HUES48 (cell line): ENCODE data around the gene GAGE10.

Source experiments
- H3K27ac ChIP-seq: one replicate; pipeline ENCODE4 v1.7.0; 2013; ENCODE audit warnings: low read depth, low read length, inconsistent platforms
- H3K27me3 ChIP-seq: 2 replicates; pipeline ENCODE4 v1.6.1; 2013; ENCODE audit warnings: mild to moderate bottlenecking, low read length; ENCODE audit not compliant: control insufficient read depth, insufficient read depth
- H3K36me3 ChIP-seq: 2 replicates; pipeline ENCODE4 v1.6.1; 2013; ENCODE audit warnings: low read length; ENCODE audit not compliant: control insufficient read depth, insufficient read depth
- H3K4me1 ChIP-seq: 2 replicates; pipeline ENCODE4 v1.6.1; 2013; ENCODE audit warnings: mild to moderate bottlenecking, low read length; ENCODE audit not compliant: control insufficient read depth, insufficient read depth
- H3K4me3 ChIP-seq: 2 replicates; pipeline ENCODE4 v1.5.1; 2013; ENCODE audit warnings: mild to moderate bottlenecking, low read depth, low read length
- H3K9ac ChIP-seq: 2 replicates; pipeline ENCODE4 v1.6.1; 2013; ENCODE audit warnings: mild to moderate bottlenecking, low read depth, low read length, moderate library complexity
- H3K9me3 ChIP-seq: 2 replicates; pipeline ENCODE4 v1.6.1; 2013; ENCODE audit warnings: low read length; ENCODE audit not compliant: control insufficient read depth, insufficient read depth

The GAGE10 gene

GRCh38 chrX:49276671-49277534 is 26.5 kb upstream of the GAGE10 start:
- Histone ChIP-seq H3K27ac (no peak overlapping the region), H3K9ac (no peak overlapping the region), H3K36me3 (peaks cover 3% of the 10 kb centered on the region; the same call in 1 of the 2 replicates), H3K4me3 (no peak overlapping the region), H3K27me3 (no peaks in the 10 kb centered on the region), H3K9me3 (peaks cover 39% of the 10 kb centered on the region), H3K4me1 (no peaks in the 10 kb centered on the region)

GRCh38 chrX:49277535-49277830 is 26.0 kb upstream of the GAGE10 start:
- Histone ChIP-seq H3K9me3 (peaks cover 41% of the 10 kb centered on the region), H3K4me1 (no peaks in the 10 kb centered on the region), H3K36me3 (peaks cover 3% of the 10 kb centered on the region; the same call in 1 of the 2 replicates), H3K9ac (no peak overlapping the region), H3K4me3 (no peak overlapping the region), H3K27ac (no peak overlapping the region), H3K27me3 (no peaks in the 10 kb centered on the region)

- no peaks in the 10 kb centered on the region for H3K27me3 ChIP-seq
- H3K27ac ChIP-seq, result no peak overlapping the region
- H3K4me3 ChIP-seq, result no peak overlapping the region
- H3K4me1 ChIP-seq, result no peaks in the 10 kb centered on the region
- H3K36me3 ChIP-seq, result peaks cover 3% of the 10 kb centered on the region; the same call in 1 of the 2 replicates
- H3K9ac ChIP-seq, result no peak overlapping the region
- H3K9me3 ChIP-seq, result peaks cover 41% of the 10 kb centered on the region
Measured at GRCh38 chrX:49278081-49278480, 25.4 kb upstream of the GAGE10 start.

- Histone ChIP-seq H3K36me3 (0 out of 2 replicates have a peak, but pooled peaks cover 3% of the 10 kb centered on the region), H3K4me3 (no peak overlapping the region), H3K27me3 (no peaks in the 10 kb centered on the region), H3K9ac (no peak overlapping the region), H3K9me3 (peaks cover 40% of the 10 kb centered on the region), H3K4me1 (no peaks in the 10 kb centered on the region), H3K27ac (no peak overlapping the region)
Measured at GRCh38 chrX:49282647-49283011, 20.8 kb upstream of the GAGE10 start.

GRCh38 chrX:49284212-49284611 is 19.2 kb upstream of the GAGE10 start:
- H3K4me3 ChIP-seq, result no peak overlapping the region
- no peak overlapping the region for H3K9ac ChIP-seq
- peaks cover 41% of the 10 kb centered on the region for H3K9me3 ChIP-seq
- H3K4me1 ChIP-seq, result no peaks in the 10 kb centered on the region
- H3K27ac ChIP-seq, result no peak overlapping the region
- H3K36me3 ChIP-seq, result 0 out of 2 replicates have a peak, but pooled peaks cover 3% of the 10 kb centered on the region
- no peaks in the 10 kb centered on the region for H3K27me3 ChIP-seq

- no peak overlapping the region for H3K27ac ChIP-seq
- H3K36me3 ChIP-seq, result 0 out of 2 replicates have a peak, but pooled peaks cover 3% of the 10 kb centered on the region
- H3K9ac ChIP-seq, result no peak overlapping the region
- H3K4me3 ChIP-seq, result no peak overlapping the region
- no peaks in the 10 kb centered on the region for H3K4me1 ChIP-seq
- H3K9me3 ChIP-seq, result peaks cover 41% of the 10 kb centered on the region
- H3K27me3 ChIP-seq, result no peaks in the 10 kb centered on the region
Measured at GRCh38 chrX:49286136-49286535, 17.3 kb upstream of the GAGE10 start.

- no peak overlapping the region for H3K9ac ChIP-seq
- H3K9me3 ChIP-seq, result peaks cover 39% of the 10 kb centered on the region
- H3K27me3 ChIP-seq, result no peaks in the 10 kb centered on the region
- no peak overlapping the region for H3K4me3 ChIP-seq
- H3K36me3 ChIP-seq, result 0 out of 2 replicates have a peak, but pooled peaks cover 3% of the 10 kb centered on the region
- no peaks in the 10 kb centered on the region for H3K4me1 ChIP-seq
- no peak overlapping the region for H3K27ac ChIP-seq
Measured at GRCh38 chrX:49286581-49286980, 16.9 kb upstream of the GAGE10 start.

- Histone ChIP-seq H3K27ac (no peak overlapping the region), H3K36me3 (0 out of 2 replicates have a peak, but pooled peaks cover 3% of the 10 kb centered on the region), H3K4me3 (no peak overlapping the region), H3K9ac (no peak overlapping the region), H3K4me1 (no peaks in the 10 kb centered on the region), H3K27me3 (no peaks in the 10 kb centered on the region), H3K9me3 (peaks cover 38% of the 10 kb centered on the region)
Measured at GRCh38 chrX:49287665-49288064, 15.8 kb upstream of the GAGE10 start.

- Histone ChIP-seq H3K36me3 (0 out of 2 replicates have a peak, but pooled peaks cover 3% of the 10 kb centered on the region), H3K9ac (no peak overlapping the region), H3K27me3 (no peaks in the 10 kb centered on the region)
Measured at GRCh38 chrX:49290215-49290614, 13.2 kb upstream of the GAGE10 start.

GRCh38 chrX:49291615-49292337 is 11.7 kb upstream of the GAGE10 start:
- H3K36me3 ChIP-seq, result no peaks in the 10 kb centered on the region
- H3K27me3 ChIP-seq, result no peaks in the 10 kb centered on the region
- H3K9me3 ChIP-seq, result peaks cover 33% of the 10 kb centered on the region
- no peak overlapping the region for H3K4me3 ChIP-seq
- no peak overlapping the region for H3K27ac ChIP-seq
- no peak overlapping the region for H3K9ac ChIP-seq
- H3K4me1 ChIP-seq, result no peaks in the 10 kb centered on the region

More at GRCh38 chrX:49290215-49290614, 13.2 kb upstream of the GAGE10 start:
- H3K4me3 ChIP-seq, result no peak overlapping the region
- no peaks in the 10 kb centered on the region for H3K4me1 ChIP-seq
- peaks cover 44% of the 10 kb centered on the region for H3K9me3 ChIP-seq
- no peak overlapping the region for H3K27ac ChIP-seq
